Measurements from ENCODE around the gene NANOGP8. TPM values are rescaled to one million over a fixed set of nuclear protein-coding genes. Genes with fewer than 3 reads are reported as not detected.
"Not testable (repeated sequence)": the region's sequence is repeated elsewhere in the genome, so short reads cannot be mapped to it uniquely, and the experiment has no call there.

Gene NANOGP8, protein sequence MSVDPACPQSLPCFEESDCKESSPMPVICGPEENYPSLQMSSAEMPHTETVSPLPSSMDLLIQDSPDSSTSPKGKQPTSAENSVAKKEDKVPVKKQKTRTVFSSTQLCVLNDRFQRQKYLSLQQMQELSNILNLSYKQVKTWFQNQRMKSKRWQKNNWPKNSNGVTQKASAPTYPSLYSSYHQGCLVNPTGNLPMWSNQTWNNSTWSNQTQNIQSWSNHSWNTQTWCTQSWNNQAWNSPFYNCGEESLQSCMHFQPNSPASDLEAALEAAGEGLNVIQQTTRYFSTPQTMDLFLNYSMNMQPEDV
- total RNA-seq (1 to 10 TPM; 6.0 to 9.6 TPM), polyA plus RNA-seq (ENCODE audit: insufficient read depth, low read depth, low replicate concordance) (1.1 TPM)
- long read RNA-seq, donor 1: 0 reads
- long read RNA-seq, donor 2, partial matches to known transcripts: 0 of 2 reads
- long read RNA-seq, donor 2, other reads (novel, unspliced or antisense): 0 of 2 reads

GRCh38 chr15:35085176-35085919 is at the start of gene NANOGP8:
TSS of gene NANOGP8 (minus strand) at chr15:35085295. CDS start at chr15:35085110, 185 bp downstream.
- H3K27me3 ChIP-seq; H3K9me3 ChIP-seq; H3K27ac ChIP-seq; H3K4me1 ChIP-seq; DNase-seq; H3K4me3 ChIP-seq; intact Hi-C loops (cut with DNase I; ENCODE audit: low total_unique reads); H3K36me3 ChIP-seq (ENCODE audit: low read depth, missing control alignments): not testable (repeated sequence)
- 76 to 81% methylated on average over 8 of the region's 8 CpGs for WGBS, 2 donors

DNA sequence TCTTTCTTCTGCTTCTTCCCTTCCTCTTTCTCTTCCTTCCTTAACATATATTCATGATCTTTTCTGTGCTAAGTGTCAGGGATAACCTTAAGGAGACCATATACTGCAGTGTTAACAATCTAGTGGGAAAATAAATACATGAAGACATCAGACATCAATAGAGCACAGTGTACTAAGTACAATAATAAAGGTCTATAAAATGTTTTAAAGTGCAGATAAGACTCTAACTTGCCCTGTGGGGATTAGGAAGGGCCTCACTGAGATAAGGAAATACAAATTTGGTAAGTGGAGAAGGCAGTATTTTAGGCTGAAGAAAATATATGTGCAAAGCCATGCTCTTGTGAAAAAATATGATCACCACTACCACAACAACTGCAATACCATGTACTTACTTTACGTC is 49.2 kb upstream of the NANOGP8 start:
- Histone ChIP-seq H3K4me3 (no peak overlapping the region), H3K9me3 (no peaks in the 10 kb centered on the region), H3K36me3 (ENCODE audit: low read depth, missing control alignments) (no peaks in the 10 kb centered on the region), H3K27me3 (no peaks in the 10 kb centered on the region), H3K4me1 (no peaks in the 10 kb centered on the region), H3K27ac (no peak overlapping the region)
- intact Hi-C loops (cut with DNase I; ENCODE audit: low total_unique reads): no loop called here
- WGBS, 2 donors: 98 to 100% methylated on average over 1 of the region's 1 CpG
- DNase-seq: no peak
- TF ChIP-seq, protein P1, sequence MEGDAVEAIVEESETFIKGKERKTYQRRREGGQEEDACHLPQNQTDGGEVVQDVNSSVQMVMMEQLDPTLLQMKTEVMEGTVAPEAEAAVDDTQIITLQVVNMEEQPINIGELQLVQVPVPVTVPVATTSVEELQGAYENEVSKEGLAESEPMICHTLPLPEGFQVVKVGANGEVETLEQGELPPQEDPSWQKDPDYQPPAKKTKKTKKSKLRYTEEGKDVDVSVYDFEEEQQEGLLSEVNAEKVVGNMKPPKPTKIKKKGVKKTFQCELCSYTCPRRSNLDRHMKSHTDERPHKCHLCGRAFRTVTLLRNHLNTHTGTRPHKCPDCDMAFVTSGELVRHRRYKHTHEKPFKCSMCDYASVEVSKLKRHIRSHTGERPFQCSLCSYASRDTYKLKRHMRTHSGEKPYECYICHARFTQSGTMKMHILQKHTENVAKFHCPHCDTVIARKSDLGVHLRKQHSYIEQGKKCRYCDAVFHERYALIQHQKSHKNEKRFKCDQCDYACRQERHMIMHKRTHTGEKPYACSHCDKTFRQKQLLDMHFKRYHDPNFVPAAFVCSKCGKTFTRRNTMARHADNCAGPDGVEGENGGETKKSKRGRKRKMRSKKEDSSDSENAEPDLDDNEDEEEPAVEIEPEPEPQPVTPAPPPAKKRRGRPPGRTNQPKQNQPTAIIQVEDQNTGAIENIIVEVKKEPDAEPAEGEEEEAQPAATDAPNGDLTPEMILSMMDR (IDR thresholded peaks at IDR 0.05): no peak
- no peak for TF ChIP-seq POLR2A (IDR thresholded peaks at IDR 0.05)

DNA sequence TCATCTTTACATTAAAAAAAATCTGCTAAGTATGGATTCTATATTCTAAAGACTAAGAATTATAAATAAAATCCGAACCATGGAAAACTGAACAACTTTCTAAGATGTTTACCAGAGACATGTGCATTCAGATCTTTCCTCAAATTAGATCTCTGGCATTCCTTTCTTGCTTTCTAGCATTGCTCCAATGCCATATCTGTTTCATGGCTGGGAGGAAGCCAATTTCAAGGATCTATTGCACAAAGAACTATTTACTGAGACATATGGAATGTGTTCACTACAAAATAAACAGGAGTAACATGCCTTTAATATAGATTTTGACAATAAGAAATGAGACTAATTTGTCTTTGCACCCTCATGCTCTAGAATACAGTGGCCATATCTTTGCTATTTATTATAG is 45.1 kb upstream of the NANOGP8 start:
- Histone ChIP-seq H3K36me3 (ENCODE audit: low read depth, missing control alignments) (no peaks in the 10 kb centered on the region), H3K27me3 (no peaks in the 10 kb centered on the region), H3K27ac (no peak overlapping the region), H3K4me3 (no peak overlapping the region), H3K4me1 (no peaks in the 10 kb centered on the region), H3K9me3 (no peaks in the 10 kb centered on the region)
- no peak for DNase-seq
- TF ChIP-seq, protein P1 (IDR thresholded peaks at IDR 0.05): no peak
- intact Hi-C loops (cut with DNase I; ENCODE audit: low total_unique reads): no loop called here
- 77 to 87% methylated on average over 1 of the region's 1 CpG for WGBS, 2 donors

GRCh38 chr15:35129361-35129760 is 44.3 kb upstream of the NANOGP8 start:
- Histone ChIP-seq H3K9me3 (no peaks in the 10 kb centered on the region), H3K36me3 (ENCODE audit: low read depth, missing control alignments) (no peaks in the 10 kb centered on the region), H3K27me3 (no peaks in the 10 kb centered on the region), H3K4me3 (no peak overlapping the region), H3K4me1 (no peaks in the 10 kb centered on the region), H3K27ac (no peak overlapping the region)
- TF ChIP-seq POLR2A (IDR thresholded peaks at IDR 0.05): no peak
- TF ChIP-seq, protein P1 (IDR thresholded peaks at IDR 0.05): no peak
- intact Hi-C loops (cut with DNase I; ENCODE audit: low total_unique reads): no loop called here
- WGBS, 2 donors: 81 to 94% methylated on average over 4 of the region's 4 CpGs
- no peak for DNase-seq

- H3K4me3 ChIP-seq: no peak overlapping the region
- 83 to 95% methylated on average over 1 of the region's 1 CpG for WGBS, 2 donors
- no peak overlapping the region for H3K27ac ChIP-seq
- no peak for DNase-seq
- no peaks in the 10 kb centered on the region for H3K9me3 ChIP-seq
- no peaks in the 10 kb centered on the region for H3K4me1 ChIP-seq
- no peaks in the 10 kb centered on the region for H3K27me3 ChIP-seq
- intact Hi-C loops (cut with DNase I; ENCODE audit: low total_unique reads): no loop called here
- H3K36me3 ChIP-seq (ENCODE audit: low read depth, missing control alignments): no peaks in the 10 kb centered on the region
- TF ChIP-seq POLR2A (IDR thresholded peaks at IDR 0.05): no peak
- TF ChIP-seq, protein P1 (IDR thresholded peaks at IDR 0.05): no peak
Observed at GRCh38 chr15:35127717-35128116, 42.6 kb upstream of the NANOGP8 start.

Measured in testis (tissue), 5 donors.